ENCODE data around the gene MORC2. TPM values are rescaled to one million over a fixed set of nuclear protein-coding genes. Genes with fewer than 3 reads are reported as not detected.

The MORC2 gene
- total and polyA plus RNA-seq, 2 donors from 2014 or later, result 18.0 to 18.8 TPM

- no peaks in the 10 kb centered on the region for H3K9me3 ChIP-seq (ENCODE audit: control insufficient read depth in 2 of 3, insufficient read depth in 1 of 3, low read length in 3 of 3)
- H3K27me3 ChIP-seq (ENCODE audit: control insufficient read depth, insufficient read depth, low read length), result no peaks in the 10 kb centered on the region
- peaks cover 0 to 2% (median 0%) of the 10 kb centered on the region in 3 donors for H3K36me3 ChIP-seq (ENCODE audit: control insufficient read depth in 2 of 3, insufficient read depth in 3 of 3, low read length in 3 of 3)
- no peak overlapping the region for H3K4me3 ChIP-seq (ENCODE audit: low read length in 3 of 3)
- H3K27ac ChIP-seq (ENCODE audit: low read depth in 2 of 2, low read length in 2 of 2), result no peak overlapping the region
- H3K4me1 ChIP-seq (ENCODE audit: control insufficient read depth in 2 of 3, insufficient read depth in 2 of 3, low read depth in 1 of 3, low read length in 3 of 3), result peaks cover 0 to 5% (median 0%) of the 10 kb centered on the region in 3 donors
- FAIRE-seq (no peak), DNase-seq (peak in 2 of 5 donors; percentile 24 to 57)
- intact Hi-C loops (cut with DNase I), result no loop called here
- no peak overlapping the region for H3K9ac ChIP-seq (ENCODE audit: low read length in 3 of 3)
- no peak for TF ChIP-seq CTCF (IDR thresholded peaks at IDR 0.05; ENCODE audit: borderline replicate concordance, extremely low read depth, insufficient read depth)
These were observed 84.2 kb downstream of the MORC2 start for GRCh38 chr22:30884211-30885000.

GRCh38 chr22:30883586-30884145, 84.9 kb downstream of the MORC2 start:
- DNase-seq, result peak in 1 of 5 donors; percentile 25
- no peaks in the 10 kb centered on the region for H3K9me3 ChIP-seq (ENCODE audit: control insufficient read depth in 2 of 3, insufficient read depth in 1 of 3, low read length in 3 of 3)
- H3K27me3 ChIP-seq (ENCODE audit: control insufficient read depth, insufficient read depth, low read length), result no peaks in the 10 kb centered on the region
- intact Hi-C loops (cut with DNase I), result no loop called here
- H3K9ac ChIP-seq (ENCODE audit: low read length in 3 of 3), result no peak overlapping the region
- H3K27ac ChIP-seq (ENCODE audit: low read depth in 2 of 2, low read length in 2 of 2), result no peak overlapping the region
- H3K4me3 ChIP-seq (ENCODE audit: low read length in 3 of 3), result no peak overlapping the region
- peaks cover 0 to 5% (median 0%) of the 10 kb centered on the region in 3 donors for H3K4me1 ChIP-seq (ENCODE audit: control insufficient read depth in 2 of 3, insufficient read depth in 2 of 3, low read depth in 1 of 3, low read length in 3 of 3)
- FAIRE-seq, result no peak
- TF ChIP-seq CTCF (IDR thresholded peaks at IDR 0.05; ENCODE audit: borderline replicate concordance, extremely low read depth, insufficient read depth), result no peak
- peaks cover 0 to under 1% (median 0%) of the 10 kb centered on the region in 3 donors for H3K36me3 ChIP-seq (ENCODE audit: control insufficient read depth in 2 of 3, insufficient read depth in 3 of 3, low read length in 3 of 3)

- H3K4me3 ChIP-seq (ENCODE audit: low read length in 3 of 3), result no peak overlapping the region
- no peaks in the 10 kb centered on the region for H3K27me3 ChIP-seq (ENCODE audit: control insufficient read depth, insufficient read depth, low read length)
- H3K27ac ChIP-seq (ENCODE audit: low read depth in 2 of 2, low read length in 2 of 2), result no peak overlapping the region
- no peak for TF ChIP-seq CTCF (IDR thresholded peaks at IDR 0.05; ENCODE audit: borderline replicate concordance, extremely low read depth, insufficient read depth)
- DNase-seq (peak in 1 of 5 donors; percentile 45), FAIRE-seq (no peak)
- no peaks in the 10 kb centered on the region for H3K36me3 ChIP-seq (ENCODE audit: control insufficient read depth in 2 of 3, insufficient read depth in 3 of 3, low read length in 3 of 3)
- no peak overlapping the region for H3K9ac ChIP-seq (ENCODE audit: low read length in 3 of 3)
- no peaks in the 10 kb centered on the region for H3K9me3 ChIP-seq (ENCODE audit: control insufficient read depth in 2 of 3, insufficient read depth in 1 of 3, low read length in 3 of 3)
- peaks cover 0 to 5% (median 0%) of the 10 kb centered on the region in 3 donors for H3K4me1 ChIP-seq (ENCODE audit: control insufficient read depth in 2 of 3, insufficient read depth in 2 of 3, low read depth in 1 of 3, low read length in 3 of 3)
- intact Hi-C loops (cut with DNase I), result no loop called here
These were observed 85.5 kb downstream of the MORC2 start for GRCh38 chr22:30882974-30883533.

Measured in kidney (tissue), 14 donors.